GM19463 (cell line): ENCODE data around the gene C6orf141.
"Not testable (repeated sequence)": the region's sequence is repeated elsewhere in the genome, so short reads cannot be mapped to it uniquely, and the experiment has no call there.

Source experiments
- ATAC-seq: cut with Tn5 transposase; IDR thresholded peaks from one replicate; pipeline ENCODE4 v1.9.1; 2021; ENCODE audit warnings: mild to moderate bottlenecking, moderate library complexity; ENCODE audit not compliant: unreplicated experiment

Gene C6orf141

GRCh38 chr6:49570474-49571079, 20.1 kb downstream of the C6orf141 start:
- ATAC-seq, result no peak

GRCh38 chr6:49576618-49577017, 26.1 kb downstream of the C6orf141 start:
- ATAC-seq, result no peak

- ATAC-seq, result no peak
These were observed 29.2 kb downstream of the C6orf141 start for GRCh38 chr6:49579649-49580048.

GRCh38 chr6:49582529-49582928, 32.1 kb downstream of the C6orf141 start:
- no peak for ATAC-seq

- not testable (repeated sequence) for ATAC-seq
These were observed 36.8 kb downstream of the C6orf141 start for GRCh38 chr6:49587262-49587661.
